Stimulated activated CD4-positive, alpha-beta T cell treated with anti-CD3 and anti-CD28 coated beads, TNF-alpha, amount 100 ng/mL, for 48 hours (primary cell): ENCODE data around the gene GSTT4.
"Not testable (repeated sequence)": the region's sequence is repeated elsewhere in the genome, so short reads cannot be mapped to it uniquely, and the experiment has no call there.

Source experiments
- DNase-seq, 3 donors: peaks; one replicate each; pipeline ENCODE4 v3.0.0-alpha.2; 2020; ENCODE audit warnings: low read depth in 3 of 3

Gene GSTT4

GRCh38 chr22:24024354-24024753, 19.1 kb upstream of the GSTT4 start:
- no peak for DNase-seq

DNA sequence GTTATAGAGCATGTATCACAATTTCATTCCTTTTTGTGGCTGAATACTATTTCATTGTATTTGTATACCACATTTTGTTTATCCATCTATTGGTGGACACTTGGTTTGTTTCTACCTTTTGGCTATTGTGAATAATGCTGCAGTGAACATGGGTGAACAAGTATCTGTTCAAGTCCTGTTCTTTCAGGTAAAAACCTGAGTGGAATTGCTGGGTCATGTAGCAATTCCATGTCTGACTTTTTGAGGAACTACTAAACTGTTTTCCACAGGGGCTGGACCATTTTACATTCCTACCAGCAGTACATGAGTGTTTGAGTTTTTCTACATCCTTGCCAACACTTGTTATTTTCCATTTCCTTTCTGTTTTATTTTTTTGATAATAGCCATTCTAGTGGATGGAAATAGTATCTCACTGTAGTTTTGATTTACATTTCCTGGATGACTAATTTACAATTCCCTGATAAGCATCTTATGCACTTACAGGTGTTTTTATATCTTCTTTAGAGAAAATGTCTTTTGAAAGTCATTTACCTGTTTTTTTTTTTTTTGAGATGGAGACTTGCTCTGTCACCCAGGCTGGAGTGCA, 18.0 kb upstream of the GSTT4 start:
- DNase-seq = no peak

- no peak for DNase-seq
Observed at GRCh38 chr22:24021304-24021703, 16.1 kb upstream of the GSTT4 start.

GRCh38 chr22:24016156-24016555, 10.9 kb upstream of the GSTT4 start:
- DNase-seq = no peak

DNA sequence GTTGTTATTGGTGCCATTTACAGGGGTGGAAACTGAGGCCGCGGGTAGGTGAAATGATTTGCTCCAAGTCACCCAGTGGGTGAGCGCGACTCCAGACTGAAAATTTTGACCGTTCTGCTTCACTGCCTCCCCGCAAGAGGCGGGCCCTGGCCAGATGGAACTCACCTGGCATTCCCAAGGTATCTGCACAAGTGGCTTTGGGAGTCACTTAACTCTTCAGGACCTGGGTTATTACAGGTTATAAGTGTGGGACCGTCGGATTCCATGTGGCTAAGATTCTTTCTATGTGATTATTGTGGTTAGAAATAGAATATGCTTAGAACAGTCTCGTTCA, 6.4 kb upstream of the GSTT4 start:
- DNase-seq = no peak

DNA sequence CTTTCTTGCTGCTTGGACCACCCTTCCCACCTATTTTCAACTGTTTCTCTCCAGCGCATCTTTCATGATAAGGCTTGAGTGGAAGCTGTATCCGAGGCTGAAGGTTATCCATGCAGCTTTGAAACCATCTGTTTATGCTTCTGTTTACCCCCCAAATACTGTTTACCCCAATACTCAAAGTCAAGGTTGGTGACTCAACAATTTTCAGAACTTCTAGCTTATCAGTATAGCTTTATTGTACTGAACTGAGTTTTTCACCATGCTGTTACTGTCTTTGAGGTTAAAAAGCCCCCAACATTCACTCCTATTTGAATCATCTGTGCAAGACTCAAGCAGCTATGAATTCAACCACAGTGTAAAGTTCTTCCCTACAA, 4.8 kb upstream of the GSTT4 start:
- no peak for DNase-seq

DNA sequence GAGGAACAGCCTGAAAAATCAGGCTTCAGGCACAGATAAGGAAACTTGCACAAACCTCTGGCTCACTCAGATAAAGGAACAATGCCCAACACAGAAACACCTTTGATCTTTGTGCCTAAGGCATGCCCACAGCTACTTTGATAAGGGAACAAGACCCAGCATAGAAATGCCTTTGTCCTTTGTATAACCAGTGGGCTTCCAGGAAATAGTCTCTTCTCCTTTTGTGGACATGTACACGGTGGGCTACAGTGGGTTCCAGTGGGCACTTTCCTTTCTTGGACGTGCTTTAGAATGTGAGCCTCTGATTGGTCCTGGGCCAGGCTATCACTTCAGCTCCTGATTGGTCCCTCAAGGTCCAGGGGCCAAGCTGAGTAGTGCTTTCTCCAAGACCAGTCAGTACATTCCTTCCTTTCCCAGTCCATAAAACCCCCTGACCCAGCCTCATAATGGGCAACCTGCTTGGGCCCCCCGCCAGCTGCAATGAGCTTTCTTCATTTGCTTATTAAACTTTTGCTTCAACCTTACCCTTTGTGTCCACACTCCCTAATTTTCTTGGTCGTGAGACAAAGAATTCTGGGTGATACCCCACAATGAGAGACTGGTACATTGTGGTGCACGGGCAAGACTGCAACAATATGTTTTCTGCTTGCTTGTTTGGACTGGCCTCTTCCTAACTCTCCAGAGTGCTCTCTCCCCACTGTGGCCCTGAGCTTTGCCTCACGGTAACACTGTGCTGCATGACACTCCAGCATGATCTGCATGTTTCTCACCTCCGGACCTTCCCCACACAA, 4.2 kb upstream of the GSTT4 start:
- DNase-seq = no peak

DNA sequence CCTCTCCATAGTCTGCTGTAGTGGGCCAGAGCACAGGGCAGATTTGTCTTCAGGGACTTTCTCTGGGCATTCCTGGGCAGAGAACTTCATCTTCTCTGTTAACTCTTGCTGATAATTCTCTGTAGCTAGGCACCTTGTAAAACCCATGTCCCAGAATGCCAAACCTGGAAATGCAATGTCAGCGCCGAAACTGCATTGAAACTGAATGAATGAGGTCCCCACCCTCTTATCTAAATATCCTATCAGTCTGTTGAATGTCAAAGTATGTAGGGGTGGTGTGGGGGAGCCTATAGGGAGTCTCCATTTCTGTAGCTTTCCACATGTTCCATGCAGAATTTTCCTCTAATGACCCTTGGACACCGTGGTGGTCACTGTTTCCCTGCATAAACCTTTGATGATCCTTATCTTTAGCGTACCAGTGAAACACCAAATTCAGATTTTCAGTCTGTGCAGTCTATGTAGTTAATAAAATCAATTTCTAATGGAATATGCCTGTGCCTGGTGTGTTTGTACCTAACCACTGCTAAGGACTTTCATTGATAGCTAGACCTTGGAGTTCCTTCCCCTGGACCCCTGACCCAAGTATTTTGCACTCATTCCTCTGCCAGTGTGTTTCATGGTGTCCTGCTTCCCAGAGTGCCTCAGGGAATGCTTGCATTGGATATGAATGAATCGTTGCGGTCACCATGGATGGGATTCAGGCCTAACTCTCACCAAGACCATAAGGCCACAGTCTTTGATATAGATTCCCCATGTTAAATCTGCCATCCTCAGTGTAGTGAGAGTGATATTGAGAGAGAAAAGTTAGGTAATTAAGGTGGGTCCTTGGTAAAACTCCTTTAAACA, 3.4 kb upstream of the GSTT4 start:
- DNase-seq = no peak

GRCh38 chr22:24008022-24008283, 2.7 kb upstream of the GSTT4 start:
- no peak for DNase-seq

DNA sequence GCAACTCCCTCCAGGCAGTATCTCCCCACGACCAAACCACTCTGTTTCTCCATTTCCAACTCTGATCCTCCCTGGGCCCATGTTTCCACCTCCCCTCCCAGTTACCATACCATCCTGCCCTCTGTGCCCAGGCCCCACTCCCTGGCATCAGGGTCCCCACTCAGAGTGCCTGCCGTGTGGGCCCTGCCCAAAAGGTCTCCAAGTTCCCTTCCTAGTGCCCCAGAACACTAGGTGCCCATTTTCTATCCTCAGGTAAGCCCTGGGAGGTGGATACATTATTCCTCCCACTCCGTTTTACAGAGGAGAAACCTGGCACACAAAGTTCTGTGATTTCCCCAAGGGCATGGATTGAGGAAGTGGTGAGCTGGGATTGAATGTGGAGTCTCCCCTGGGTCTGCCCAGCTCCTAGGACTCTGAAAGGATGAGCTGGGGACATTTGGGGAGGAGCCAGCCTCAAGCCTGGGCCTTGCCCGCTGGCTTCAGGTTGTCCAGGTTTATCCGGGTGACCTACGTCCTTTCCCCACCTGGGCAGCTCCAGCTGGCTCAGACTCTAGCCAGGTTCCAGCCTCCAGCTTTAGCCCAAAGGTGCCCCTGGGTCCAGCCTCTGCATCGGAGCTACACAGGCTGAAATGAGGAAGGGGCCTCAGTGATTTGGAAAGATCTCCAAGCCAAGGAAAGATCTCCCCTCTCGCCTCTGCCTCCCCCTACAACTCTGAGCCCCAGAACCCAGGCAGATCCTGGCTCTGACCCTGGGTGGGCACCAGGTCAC, 2.2 kb upstream of the GSTT4 start:
- DNase-seq = no peak

DNA sequence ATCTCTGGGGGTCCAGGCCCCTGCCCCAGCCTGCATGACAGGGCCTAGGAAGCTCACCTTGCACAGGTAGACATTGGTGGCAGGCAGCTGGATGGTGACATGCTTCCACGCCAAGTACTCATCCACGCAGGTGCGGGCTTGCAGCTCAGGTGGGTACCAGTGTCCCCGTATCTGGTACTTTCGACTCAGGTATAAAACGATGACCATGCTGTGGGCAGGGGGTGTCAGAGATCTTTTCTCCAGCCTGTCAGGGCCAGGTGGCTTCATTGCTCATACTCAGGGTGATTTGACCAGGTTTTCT, 1.6 kb upstream of the GSTT4 start:
- DNase-seq = no peak

DNA sequence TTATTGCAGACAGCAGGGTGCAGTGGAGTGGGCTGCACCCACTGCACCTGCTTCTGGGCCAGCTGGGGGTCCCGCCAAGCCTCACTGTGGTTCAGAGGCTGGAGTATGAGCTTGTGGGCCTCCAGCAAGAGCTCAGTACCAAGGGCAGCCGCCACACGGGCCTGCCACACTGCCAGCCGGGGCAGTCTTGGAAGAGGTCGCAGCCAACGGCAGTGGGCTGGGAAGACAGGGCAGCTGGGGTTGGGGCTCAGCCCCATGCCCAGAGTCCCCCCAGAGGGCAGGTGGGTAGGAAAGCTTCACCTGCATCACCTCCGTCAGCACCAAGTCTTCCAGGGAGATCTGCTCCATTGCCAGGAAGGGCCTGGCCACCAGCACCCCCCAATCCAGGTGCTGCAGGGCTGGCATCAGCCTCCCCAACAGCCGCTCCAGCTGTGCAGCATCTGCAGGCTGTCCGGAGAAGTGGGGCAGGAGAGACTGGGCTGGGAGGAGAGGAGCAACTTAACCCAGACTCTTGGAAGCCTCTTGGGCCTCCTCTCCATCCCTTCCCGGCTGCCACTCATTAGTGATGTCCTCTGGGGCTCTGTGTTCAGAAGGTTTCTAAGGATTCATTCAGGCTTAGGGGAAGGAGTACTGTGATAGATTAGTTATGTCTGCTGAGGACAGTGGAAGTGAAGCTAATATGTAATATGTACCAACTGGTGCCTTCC, 1.1 kb upstream of the GSTT4 start:
- DNase-seq = no peak

DNA sequence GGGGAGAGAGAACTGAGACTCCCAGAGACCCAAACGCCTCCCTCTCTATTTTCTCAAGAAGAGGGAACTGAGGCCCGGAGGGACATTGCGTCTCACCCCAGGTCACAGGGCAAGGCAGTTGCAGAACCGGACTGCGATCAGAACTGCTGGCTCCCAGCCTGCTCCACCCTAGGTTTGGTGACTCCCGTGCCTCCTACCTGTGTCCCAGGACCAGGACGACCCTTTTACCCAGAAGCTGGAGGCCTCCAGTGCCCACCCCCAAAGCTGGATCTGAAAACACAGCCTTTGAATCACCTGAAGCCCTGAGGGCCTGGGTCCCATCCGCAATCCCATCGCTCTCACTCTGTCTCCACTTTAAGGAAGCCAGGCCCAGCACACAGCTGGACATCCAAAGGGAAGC, 1.4 kb downstream of the GSTT4 start:
- DNase-seq = no peak

- no peak for DNase-seq
Observed at GRCh38 chr22:24002851-24003250, 2.4 kb downstream of the GSTT4 start.

GRCh38 chr22:24002272-24002671, 3.0 kb downstream of the GSTT4 start:
- no peak for DNase-seq

GRCh38 chr22:24001314-24001713, 3.9 kb downstream of the GSTT4 start:
- DNase-seq = no peak

DNA sequence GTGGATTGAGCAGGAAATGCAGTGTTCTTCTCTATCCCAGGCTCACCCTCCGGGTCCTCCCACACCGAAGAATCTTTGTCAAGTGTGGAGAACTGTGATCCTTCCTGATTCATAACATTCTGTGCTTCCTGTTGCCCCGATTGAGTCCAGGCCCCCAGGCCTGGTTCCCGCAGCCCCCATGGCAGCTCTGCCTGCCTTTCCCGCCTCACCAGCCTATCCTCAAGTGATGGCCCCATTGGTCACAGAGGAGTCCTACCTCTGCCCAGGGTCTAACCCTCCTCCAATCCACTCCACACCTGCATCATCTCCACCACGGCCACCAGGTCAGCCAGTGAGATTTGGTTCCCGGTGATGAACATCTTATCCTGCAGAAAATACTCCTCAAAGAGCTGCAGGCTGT, 5.5 kb downstream of the GSTT4 start:
- not testable (repeated sequence) for DNase-seq

DNA sequence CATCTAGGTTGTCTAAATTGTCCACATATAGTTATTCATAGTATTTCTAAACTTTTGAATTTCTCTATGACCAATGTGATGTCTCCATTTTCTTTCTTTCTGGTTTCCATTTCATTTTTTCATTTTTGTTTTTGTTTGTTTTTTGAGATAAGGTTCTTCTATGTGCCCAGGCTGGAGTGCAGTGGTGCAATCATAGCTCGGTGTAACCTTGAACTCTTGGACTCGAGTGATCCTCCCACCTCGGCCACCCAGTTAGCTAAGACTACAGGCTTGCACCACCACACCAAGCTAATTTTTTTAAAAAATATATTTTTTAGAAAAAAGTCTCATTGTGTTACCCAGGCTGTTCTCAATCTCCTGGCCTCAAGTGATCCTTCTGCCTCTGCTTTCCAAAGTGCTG, 8.2 kb downstream of the GSTT4 start:
- DNase-seq = no peak

DNA sequence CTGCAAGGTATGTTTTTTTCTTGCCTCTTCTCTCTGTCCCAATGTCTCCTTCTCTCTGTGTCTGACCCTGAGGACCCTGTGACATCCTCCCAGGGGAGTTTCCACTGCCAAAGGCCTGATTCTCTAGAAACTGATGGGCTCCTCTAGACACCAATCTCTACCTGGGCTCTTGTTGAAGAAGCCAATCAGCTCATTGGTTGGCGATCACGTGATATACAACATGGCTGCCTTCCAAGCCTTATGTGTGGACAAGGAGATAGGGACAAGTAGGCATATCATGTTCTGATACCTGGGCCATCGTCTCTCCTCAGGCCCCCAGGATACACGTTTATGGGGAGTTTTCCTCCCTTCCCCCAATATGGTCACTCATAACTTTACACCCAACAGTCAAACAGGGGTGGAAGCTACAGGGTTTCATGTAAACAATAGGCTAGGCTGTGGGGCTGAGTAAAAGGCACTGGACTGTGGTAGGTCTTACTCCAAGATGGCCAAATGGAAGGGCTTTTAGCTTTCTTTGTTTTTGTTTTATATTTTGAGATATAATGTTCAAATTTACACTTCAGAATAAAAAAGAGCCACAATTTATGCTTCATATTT, 11.6 kb downstream of the GSTT4 start:
- DNase-seq = not testable (repeated sequence)

DNA sequence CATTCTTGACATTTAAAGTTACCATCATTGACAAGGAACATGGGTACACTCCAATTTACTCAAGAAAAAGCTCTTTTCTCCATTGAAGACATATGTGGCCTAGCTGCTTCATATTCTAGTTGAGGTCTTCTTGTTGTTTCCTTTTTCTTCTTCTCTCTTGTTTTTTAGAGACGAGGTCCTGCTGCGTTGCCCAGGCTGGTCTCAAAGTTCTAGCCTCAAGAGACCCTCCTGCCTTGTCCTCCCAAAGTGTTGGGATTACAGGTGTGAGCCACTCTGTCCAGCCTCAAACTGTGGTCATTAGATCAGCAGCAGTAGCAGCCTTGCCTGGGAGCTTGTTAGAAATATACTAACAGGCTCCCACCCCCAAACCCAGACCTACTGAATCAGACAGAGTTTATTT, 12.2 kb downstream of the GSTT4 start:
- not testable (repeated sequence) for DNase-seq

GRCh38 chr22:23989583-23990244, 15.5 kb downstream of the GSTT4 start:
- DNase-seq = not testable (repeated sequence)
